Measurements from ENCODE around the gene RAB39A. TPM values are rescaled to one million over a fixed set of nuclear protein-coding genes. Genes with fewer than 3 reads are reported as not detected.
A peak's percentile ranks its signal among the peaks of the same experiment; 100 is the strongest.

The RAB39A gene
- total and polyA plus RNA-seq, 11 donors = 0.19 to 4.7 (median 0.32) TPM; not detected in 2

GRCh38 chr11:107973641-107974040 is 45.4 kb downstream of the RAB39A start:
- Histone ChIP-seq H3K4me1 (no peaks in the 10 kb centered on the region), H3K36me3 (no peaks in the 10 kb centered on the region), H3K4me3 (no peak overlapping the region), H3K27ac (no peak overlapping the region), H3K9me3 (no peaks in the 10 kb centered on the region), H3K27me3 (no peaks in the 10 kb centered on the region)
- DNase-seq (no peak), ATAC-seq (no peak)
- intact Hi-C loops (cut with DNase I) = no loop called here
- 90 to 100% (median 93%) methylated on average over 1 of the region's 1 CpG for WGBS, 4 donors
- no peak for TF ChIP-seq CTCF (IDR thresholded peaks at IDR 0.05)
- TF ChIP-seq POLR2A (IDR thresholded peaks at IDR 0.05) = no peak

GRCh38 chr11:107988397-107989158 is 60.3 kb downstream of the RAB39A start:
- intact Hi-C loops (cut with DNase I) = no loop called here
- Histone ChIP-seq H3K27ac (peak overlapping the region in 1 of 12 donors; percentile 51), H3K27me3 (no peaks in the 10 kb centered on the region), H3K4me1 (peaks cover 0 to 9% (median 0%) of the 10 kb centered on the region in 12 donors), H3K9me3 (no peaks in the 10 kb centered on the region), H3K36me3 (no peaks in the 10 kb centered on the region), H3K4me3 (no peak overlapping the region)
- WGBS, 4 donors = 82 to 87% (median 85%) methylated on average over 5 of the region's 5 CpGs
- peak in 1 of 4 donors; percentile 69 for ATAC-seq
- TF ChIP-seq CTCF (IDR thresholded peaks at IDR 0.05) = no peak
- DNase-seq = no peak

GRCh38 chr11:107991868-107992414 is 63.7 kb downstream of the RAB39A start:
- no peak for DNase-seq
- peaks cover 0 to 9% (median 0%) of the 10 kb centered on the region in 12 donors for H3K4me1 ChIP-seq
- 72 to 80% (median 76%) methylated on average over 5 of the region's 5 CpGs for WGBS, 4 donors
- no peak overlapping the region for H3K27ac ChIP-seq
- TF ChIP-seq POLR2A (IDR thresholded peaks at IDR 0.05) (no peak), CTCF (IDR thresholded peaks at IDR 0.05) (no peak)
- H3K4me3 ChIP-seq = no peak overlapping the region
- no peaks in the 10 kb centered on the region for H3K27me3 ChIP-seq
- intact Hi-C loops (cut with DNase I) = no loop called here
- no peak for ATAC-seq
- H3K9me3 ChIP-seq = no peaks in the 10 kb centered on the region
- H3K36me3 ChIP-seq = no peaks in the 10 kb centered on the region

GRCh38 chr11:107996006-107996776 is 67.9 kb downstream of the RAB39A start:
- intact Hi-C loops (cut with DNase I) = no loop called here
- DNase-seq (no peak), ATAC-seq (no peak)
- Histone ChIP-seq H3K27me3 (no peaks in the 10 kb centered on the region), H3K36me3 (no peaks in the 10 kb centered on the region), H3K4me1 (no peaks in the 10 kb centered on the region), H3K4me3 (no peak overlapping the region), H3K27ac (no peak overlapping the region), H3K9me3 (no peaks in the 10 kb centered on the region)
- TF ChIP-seq CTCF (IDR thresholded peaks at IDR 0.05) = no peak
- no peak for TF ChIP-seq POLR2A (IDR thresholded peaks at IDR 0.05)
- 40 to 43% (median 42%) methylated on average over 5 of the region's 5 CpGs for WGBS, 4 donors

Data from heart left ventricle (tissue), 16 donors.